Myocyte (in vitro differentiated cells): Measurements from ENCODE around the gene APOL4. TPM values are rescaled to one million over a fixed set of nuclear protein-coding genes. Genes with fewer than 3 reads are reported as not detected.
"Not testable (repeated sequence)": the region's sequence is repeated elsewhere in the genome, so short reads cannot be mapped to it uniquely, and the experiment has no call there.

Experiments
- DNase-seq: peaks from one replicate; pipeline ENCODE4 v3.0.0-alpha.2; 2012; ENCODE audit warnings: low read depth
- polyA plus RNA-seq: library from polyadenylated mRNA; unstranded; fragments of >200 nt; gene quantifications from one replicate; pipeline ENCODE4 v1.2.1, GENCODE V29; 2012; ENCODE audit warnings: missing spikeins
- total RNA-seq: library from RNA; depleted of rRNA; stranded (reverse); fragments of >200 nt; gene quantifications from 2 replicates; pipeline ENCODE4 v1.2.3, GENCODE V29; 2014

Gene APOL4
- total RNA-seq = 5.1 and 9.2 TPM in 2 replicates
- polyA plus RNA-seq = 11.2 TPM

GRCh38 chr22:36201630-36202319, at the start of gene APOL4:
Gene APOL4 (minus strand): TSS chr22:36201809. CDS start chr22:36201734, 75 bp downstream.
- peak; percentile 90 for DNase-seq

- DNase-seq = not testable (repeated sequence)
These were observed 48.8 kb upstream of the APOL4 start for GRCh38 chr22:36250292-36250960.

- DNase-seq = no peak
These were observed 47.6 kb upstream of the APOL4 start for GRCh38 chr22:36249160-36249559.

GRCh38 chr22:36247955-36248354, 46.3 kb upstream of the APOL4 start:
- no peak for DNase-seq

GRCh38 chr22:36246718-36247117, 45.1 kb upstream of the APOL4 start:
- no peak for DNase-seq

- no peak for DNase-seq
These were observed 44.3 kb upstream of the APOL4 start for GRCh38 chr22:36245805-36246356.

- DNase-seq = peak; percentile 59
These were observed 43.1 kb upstream of the APOL4 start for GRCh38 chr22:36244522-36245391.

- DNase-seq = no peak
These were observed 42.4 kb upstream of the APOL4 start for GRCh38 chr22:36243986-36244385.

GRCh38 chr22:36239401-36240171, 38.0 kb upstream of the APOL4 start, which contains the start of gene APOL2:
Gene APOL2 (minus strand): TSS chr22:36239527. CDS start chr22:36233162, 6,365 bp downstream.
- DNase-seq = peak; percentile 94

GRCh38 chr22:36239150-36239400, 37.5 kb upstream of the APOL4 start:
- DNase-seq = no peak

GRCh38 chr22:36238373-36239149, 37.0 kb upstream of the APOL4 start:
- DNase-seq = peak; percentile 45

- DNase-seq = peak; percentile 25
These were observed 36.1 kb upstream of the APOL4 start for GRCh38 chr22:36237462-36238372.

GRCh38 chr22:36236388-36237319, 35.0 kb upstream of the APOL4 start:
- no peak for DNase-seq

- DNase-seq = no peak
These were observed 34.0 kb upstream of the APOL4 start for GRCh38 chr22:36235585-36235984.

GRCh38 chr22:36234919-36235318, 33.3 kb upstream of the APOL4 start:
- DNase-seq = peak; percentile 59

- DNase-seq = no peak
These were observed 32.6 kb upstream of the APOL4 start for GRCh38 chr22:36234213-36234612.

GRCh38 chr22:36233796-36234195, 32.2 kb upstream of the APOL4 start:
- no peak for DNase-seq
